ENCODE data around the gene C3orf22. TPM values are rescaled to one million over a fixed set of nuclear protein-coding genes. Genes with fewer than 3 reads are reported as not detected.

The C3orf22 gene
- total and polyA plus RNA-seq, 2 donors (not counting 1 experiment from before 2014, with no cell fraction given): not detected

- Histone ChIP-seq H2AFZ (ENCODE audit: low read length) (no peak overlapping the region), H3K27me3 (ENCODE audit: control insufficient read depth, insufficient read depth, low read length) (peaks cover 5% of the 10 kb centered on the region), H3K79me2 (ENCODE audit: control insufficient read depth, insufficient read depth, low read length) (no peaks in the 10 kb centered on the region), H3K9ac (ENCODE audit: insufficient read depth, low read length) (no peak overlapping the region), H3K36me3 (ENCODE audit: control insufficient read depth, insufficient read depth, low read length) (no peaks in the 10 kb centered on the region), H3K9me3 (ENCODE audit: control insufficient read depth, insufficient read depth, low read depth, low read length) (no peaks in the 10 kb centered on the region), H3K4me1 (ENCODE audit: control insufficient read depth, extremely low read depth, insufficient read depth, low read length) (no peaks in the 10 kb centered on the region), H3K4me2 (ENCODE audit: extremely low read depth, insufficient read depth, low read length) (no peak overlapping the region), H3K27ac (ENCODE audit: insufficient read depth, low read length) (no peak overlapping the region), H3K4me3 (replicated peaks in 1 of 4; ENCODE audit: control extremely low read depth in 1 of 4, insufficient read depth in 1 of 4, low read depth in 3 of 4, low read length in 4 of 4) (no peak overlapping the region), H4K20me1 (ENCODE audit: control insufficient read depth, extremely low read depth, insufficient read depth, low read length) (no peaks in the 10 kb centered on the region)
- DNase-seq (ENCODE audit: low read depth in 2 of 2): no peak
- TF ChIP-seq CTCF (conservative IDR thresholded peaks at IDR 0.05 in 1 of 2, IDR thresholded peaks at IDR 0.05 in 1 of 2; ENCODE audit: low read depth in 1 of 2, low read length in 2 of 2) (no peak), EZH2 (IDR thresholded peaks at IDR 0.05; ENCODE audit: low read length, missing control alignments) (no peak)
Observed at GRCh38 chr3:126555795-126556636, 2.7 kb downstream of the C3orf22 start.

DNA sequence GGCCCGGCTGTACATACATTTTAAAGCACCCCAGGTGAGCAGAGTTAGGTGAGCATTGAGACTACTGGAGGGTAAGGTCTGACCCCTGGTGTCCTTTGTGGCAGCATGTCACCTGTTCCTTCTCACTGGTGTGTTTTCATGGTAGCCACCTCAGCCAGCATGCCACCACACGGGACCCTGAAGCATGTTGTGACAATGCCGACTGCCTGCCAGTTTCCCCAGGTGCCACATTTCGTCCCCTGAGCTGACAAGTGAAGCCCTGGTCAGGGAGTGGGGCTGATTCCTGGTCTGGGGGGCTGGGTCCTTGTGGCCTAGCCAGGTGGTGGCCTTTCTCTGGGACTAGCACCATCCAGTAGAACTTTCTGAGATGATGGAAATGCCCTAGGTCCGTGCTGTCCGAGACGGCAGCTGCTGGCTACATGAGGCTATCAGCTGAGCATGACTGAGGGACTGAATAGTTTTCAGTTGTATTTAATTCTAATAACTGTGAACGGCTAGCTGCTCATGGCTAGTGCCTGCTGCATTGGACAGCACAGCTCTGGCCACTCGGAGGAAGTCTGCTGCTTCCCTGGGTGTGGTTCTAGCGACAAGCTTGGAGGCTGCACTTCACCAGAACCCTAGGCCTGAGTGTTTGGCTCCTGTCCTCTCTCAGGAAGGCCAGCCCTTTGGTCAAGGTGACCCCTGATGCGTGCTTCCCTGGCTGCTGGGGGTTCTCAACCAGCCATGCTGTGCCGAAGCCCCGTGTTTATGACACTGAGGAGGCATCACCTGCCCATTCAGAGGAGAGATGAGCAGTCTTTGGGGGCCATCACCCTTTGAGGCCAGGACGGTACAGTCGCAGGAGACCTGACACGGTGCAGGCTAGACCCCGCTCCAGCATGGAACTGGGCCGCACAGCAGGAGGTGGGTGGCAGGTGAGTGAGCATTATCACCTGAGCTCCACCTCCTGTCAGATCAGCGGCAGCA is 3.9 kb downstream of the C3orf22 start:
- no peak for DNase-seq (ENCODE audit: low read depth in 2 of 2)
- H3K27me3 ChIP-seq (ENCODE audit: control insufficient read depth, insufficient read depth, low read length): no peaks in the 10 kb centered on the region
- H3K9me3 ChIP-seq (ENCODE audit: control insufficient read depth, insufficient read depth, low read depth, low read length): no peaks in the 10 kb centered on the region
- H3K4me2 ChIP-seq (ENCODE audit: extremely low read depth, insufficient read depth, low read length): no peak overlapping the region
- no peak overlapping the region for H3K9ac ChIP-seq (ENCODE audit: insufficient read depth, low read length)
- no peaks in the 10 kb centered on the region for H4K20me1 ChIP-seq (ENCODE audit: control insufficient read depth, extremely low read depth, insufficient read depth, low read length)
- TF ChIP-seq EZH2 (IDR thresholded peaks at IDR 0.05; ENCODE audit: low read length, missing control alignments) (no peak), CTCF (conservative IDR thresholded peaks at IDR 0.05 in 1 of 2, IDR thresholded peaks at IDR 0.05 in 1 of 2; ENCODE audit: low read depth in 1 of 2, low read length in 2 of 2) (no peak)
- no peak overlapping the region for H3K27ac ChIP-seq (ENCODE audit: insufficient read depth, low read length)
- H3K4me1 ChIP-seq (ENCODE audit: control insufficient read depth, extremely low read depth, insufficient read depth, low read length): no peaks in the 10 kb centered on the region
- no peaks in the 10 kb centered on the region for H3K79me2 ChIP-seq (ENCODE audit: control insufficient read depth, insufficient read depth, low read length)
- H3K36me3 ChIP-seq (ENCODE audit: control insufficient read depth, insufficient read depth, low read length): no peaks in the 10 kb centered on the region
- H2AFZ ChIP-seq (ENCODE audit: low read length): no peak overlapping the region
- H3K4me3 ChIP-seq (replicated peaks in 1 of 4; ENCODE audit: control extremely low read depth in 1 of 4, insufficient read depth in 1 of 4, low read depth in 3 of 4, low read length in 4 of 4): no peak overlapping the region
